OCI-LY7 (cell line): Measurements from ENCODE around the gene RPRML.

ENCODE experiments used
- EZH2phosphoT487 ChIP-seq: fragments of 200-600 bp; sonication (generic); IDR thresholded peaks from 2 replicates; pipeline ENCODE4 v1.6.1; 2018; ENCODE audit warnings: low read depth, borderline replicate concordance, mild to moderate bottlenecking, mixed run types, antibody characterized with exemption, low read length, moderate library complexity, mixed read lengths
- TF ChIP-seq, protein P1 (sequence below): fragments of 200-600 bp; sonication (generic); conservative IDR thresholded peaks from 2 replicates; pipeline ENCODE4 v1.5.1; 2014; ENCODE audit warnings: mild to moderate bottlenecking, antibody characterized with exemption, low read length, moderate library complexity, mixed read lengths

DNA sequence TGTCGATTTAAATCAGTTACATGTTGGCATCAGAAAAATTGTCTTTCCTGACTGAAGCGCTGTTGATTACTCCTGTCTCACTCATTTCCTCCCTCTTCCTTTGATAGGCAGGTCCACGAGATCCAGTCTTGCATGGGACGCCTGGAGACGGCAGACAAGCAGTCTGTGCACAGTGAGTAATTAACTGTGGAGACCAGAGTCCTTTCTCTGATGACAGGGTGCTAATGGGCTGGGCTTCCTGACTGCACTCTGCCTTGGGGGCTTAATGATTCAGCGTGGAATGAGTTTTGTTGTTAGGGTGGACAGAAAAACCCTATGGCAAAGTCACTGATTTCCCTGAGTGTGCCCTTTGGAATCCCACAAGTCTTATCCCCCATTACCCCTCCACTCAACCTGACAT, 49.6 kb downstream of the RPRML start:
- TF ChIP-seq, protein P1, sequence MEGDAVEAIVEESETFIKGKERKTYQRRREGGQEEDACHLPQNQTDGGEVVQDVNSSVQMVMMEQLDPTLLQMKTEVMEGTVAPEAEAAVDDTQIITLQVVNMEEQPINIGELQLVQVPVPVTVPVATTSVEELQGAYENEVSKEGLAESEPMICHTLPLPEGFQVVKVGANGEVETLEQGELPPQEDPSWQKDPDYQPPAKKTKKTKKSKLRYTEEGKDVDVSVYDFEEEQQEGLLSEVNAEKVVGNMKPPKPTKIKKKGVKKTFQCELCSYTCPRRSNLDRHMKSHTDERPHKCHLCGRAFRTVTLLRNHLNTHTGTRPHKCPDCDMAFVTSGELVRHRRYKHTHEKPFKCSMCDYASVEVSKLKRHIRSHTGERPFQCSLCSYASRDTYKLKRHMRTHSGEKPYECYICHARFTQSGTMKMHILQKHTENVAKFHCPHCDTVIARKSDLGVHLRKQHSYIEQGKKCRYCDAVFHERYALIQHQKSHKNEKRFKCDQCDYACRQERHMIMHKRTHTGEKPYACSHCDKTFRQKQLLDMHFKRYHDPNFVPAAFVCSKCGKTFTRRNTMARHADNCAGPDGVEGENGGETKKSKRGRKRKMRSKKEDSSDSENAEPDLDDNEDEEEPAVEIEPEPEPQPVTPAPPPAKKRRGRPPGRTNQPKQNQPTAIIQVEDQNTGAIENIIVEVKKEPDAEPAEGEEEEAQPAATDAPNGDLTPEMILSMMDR, result no peak
- no peak for TF ChIP-seq EZH2phosphoT487
